ENCODE results near the gene MYO18A. TPM values are rescaled to one million over a fixed set of nuclear protein-coding genes. Genes with fewer than 3 reads are reported as not detected.

Gene MYO18A
- polyA plus RNA-seq, 1 donor (not counting 4 experiments of a cell fraction or from before 2014, with no cell fraction given), result 20.0 TPM

DNA sequence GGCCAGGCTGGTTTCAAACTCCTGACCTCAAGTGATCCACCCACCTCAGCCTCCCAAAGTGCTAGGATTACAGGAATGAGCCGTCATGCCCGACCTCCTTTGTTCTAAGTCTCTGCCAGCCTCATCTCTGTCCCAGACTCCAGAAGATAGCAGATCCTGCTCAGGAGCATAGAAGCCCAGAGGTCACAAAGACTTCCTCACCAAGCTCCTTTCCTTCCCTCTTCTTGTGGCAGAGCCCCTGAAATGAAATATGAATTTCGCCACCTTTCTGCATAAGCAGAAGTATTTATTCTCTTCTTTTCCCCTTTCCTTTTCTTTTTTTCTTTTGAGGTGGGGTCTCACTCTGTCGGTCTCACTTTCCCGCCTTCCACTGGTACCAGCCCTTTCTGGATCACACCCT lies 148.7 kb downstream of the MYO18A start:
- no peaks in the 10 kb centered on the region for H3K79me2 ChIP-seq (ENCODE audit: control insufficient read depth, insufficient read depth, low read length)
- dilution Hi-C loops (cut with MboI; ENCODE audit: extremely low pct_ligation_motif_present, low sequenced_read_pairs), result no loop called here

DNA sequence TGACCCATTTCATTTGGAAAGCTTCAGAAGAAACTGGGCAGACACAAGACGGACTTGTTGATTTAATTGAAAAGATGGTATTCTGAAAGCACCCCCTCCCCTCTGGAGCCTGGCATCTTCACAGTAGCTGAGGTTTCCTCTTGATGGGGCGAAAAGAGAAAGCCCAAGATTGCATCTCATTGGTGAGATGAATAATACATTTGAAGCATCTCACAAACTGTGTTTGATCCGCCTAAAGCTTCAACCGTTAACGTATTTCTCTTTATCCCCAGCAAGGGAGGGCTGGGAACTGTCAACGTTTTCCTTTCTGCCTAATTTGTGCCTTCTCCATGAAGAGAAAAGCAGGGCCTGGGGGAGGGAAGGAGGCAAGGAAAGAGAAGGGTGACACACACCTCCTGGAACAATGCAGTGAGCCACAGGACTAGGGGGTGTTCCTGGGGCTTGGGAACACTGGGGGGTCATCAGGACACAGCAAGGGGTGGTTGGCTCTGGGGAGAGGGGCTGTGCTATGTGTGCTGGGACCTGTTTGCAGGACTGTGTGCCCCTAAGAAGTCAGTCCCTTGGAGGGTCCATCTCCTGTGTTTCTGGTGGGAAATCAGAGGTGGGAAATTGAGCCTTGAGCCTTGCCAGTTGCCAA lies 155.8 kb downstream of the MYO18A start:
- no peaks in the 10 kb centered on the region for H3K9me3 ChIP-seq (ENCODE audit: control insufficient read depth, low read depth, low read length)
- no peak overlapping the region for H3K4me2 ChIP-seq (ENCODE audit: control insufficient read depth, extremely low read depth, insufficient read depth, low read depth, low read length)
- no peak overlapping the region for H3K27ac ChIP-seq (ENCODE audit: control insufficient read depth, insufficient read depth, low read length)
- H2AFZ ChIP-seq (ENCODE audit: control insufficient read depth, low read length), result no peak overlapping the region
- no peaks in the 10 kb centered on the region for H3K79me2 ChIP-seq (ENCODE audit: control insufficient read depth, insufficient read depth, low read length)
- no peaks in the 10 kb centered on the region for H4K20me1 ChIP-seq (ENCODE audit: control insufficient read depth, extremely low read depth, insufficient read depth, low read length)
- FAIRE-seq (no peak), DNase-seq (ENCODE audit: low read depth, low spot score) (no peak)
- no peaks in the 10 kb centered on the region for H3K9me1 ChIP-seq (ENCODE audit: control insufficient read depth, extremely low read depth, insufficient read depth, low read length)
- no peak overlapping the region for H3K4me3 ChIP-seq (ENCODE audit: control insufficient read depth in 2 of 3, extremely low read depth in 1 of 3, insufficient read depth in 2 of 3, low read depth in 1 of 3, low read length in 3 of 3)
- peaks cover 48% of the 10 kb centered on the region for H3K27me3 ChIP-seq (ENCODE audit: control insufficient read depth, extremely low read depth, insufficient read depth, low read length)
- no peak overlapping the region for H3K9ac ChIP-seq (ENCODE audit: control insufficient read depth, extremely low read depth, insufficient read depth, low read length)
- no peaks in the 10 kb centered on the region for H3K36me3 ChIP-seq (ENCODE audit: control insufficient read depth in 2 of 2, extremely low read depth in 1 of 2, insufficient read depth in 2 of 2, low read length in 2 of 2)
- TF ChIP-seq EZH2 (IDR thresholded peaks at IDR 0.05; ENCODE audit: low read length), result no peak
- TF ChIP-seq, protein P1, sequence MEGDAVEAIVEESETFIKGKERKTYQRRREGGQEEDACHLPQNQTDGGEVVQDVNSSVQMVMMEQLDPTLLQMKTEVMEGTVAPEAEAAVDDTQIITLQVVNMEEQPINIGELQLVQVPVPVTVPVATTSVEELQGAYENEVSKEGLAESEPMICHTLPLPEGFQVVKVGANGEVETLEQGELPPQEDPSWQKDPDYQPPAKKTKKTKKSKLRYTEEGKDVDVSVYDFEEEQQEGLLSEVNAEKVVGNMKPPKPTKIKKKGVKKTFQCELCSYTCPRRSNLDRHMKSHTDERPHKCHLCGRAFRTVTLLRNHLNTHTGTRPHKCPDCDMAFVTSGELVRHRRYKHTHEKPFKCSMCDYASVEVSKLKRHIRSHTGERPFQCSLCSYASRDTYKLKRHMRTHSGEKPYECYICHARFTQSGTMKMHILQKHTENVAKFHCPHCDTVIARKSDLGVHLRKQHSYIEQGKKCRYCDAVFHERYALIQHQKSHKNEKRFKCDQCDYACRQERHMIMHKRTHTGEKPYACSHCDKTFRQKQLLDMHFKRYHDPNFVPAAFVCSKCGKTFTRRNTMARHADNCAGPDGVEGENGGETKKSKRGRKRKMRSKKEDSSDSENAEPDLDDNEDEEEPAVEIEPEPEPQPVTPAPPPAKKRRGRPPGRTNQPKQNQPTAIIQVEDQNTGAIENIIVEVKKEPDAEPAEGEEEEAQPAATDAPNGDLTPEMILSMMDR (optimal IDR thresholded peaks at IDR 0.05 in 1 of 3, IDR thresholded peaks at IDR 0.05 in 1 of 3, conservative IDR thresholded peaks at IDR 0.05 in 1 of 3; ENCODE audit: extremely low read depth in 1 of 3, insufficient read depth in 2 of 3, low read length in 3 of 3), result no peak
- peaks cover 5% of the 10 kb centered on the region for H3K4me1 ChIP-seq (ENCODE audit: control insufficient read depth, extremely low read depth, insufficient read depth, low read length)
- dilution Hi-C loops (cut with MboI; ENCODE audit: extremely low pct_ligation_motif_present, low sequenced_read_pairs), result no loop called here

More for the DNA sequence above, 148.7 kb downstream of the MYO18A start:
- H3K9me1 ChIP-seq (ENCODE audit: control insufficient read depth, extremely low read depth, insufficient read depth, low read length), result no peaks in the 10 kb centered on the region
- H3K27me3 ChIP-seq (ENCODE audit: control insufficient read depth, extremely low read depth, insufficient read depth, low read length), result peaks cover 43% of the 10 kb centered on the region
- no peak overlapping the region for H3K9ac ChIP-seq (ENCODE audit: control insufficient read depth, extremely low read depth, insufficient read depth, low read length)
- FAIRE-seq (no peak), DNase-seq (ENCODE audit: low read depth, low spot score) (no peak)
- peaks cover 3% of the 10 kb centered on the region for H3K9me3 ChIP-seq (ENCODE audit: control insufficient read depth, low read depth, low read length)
- no peak overlapping the region for H3K4me3 ChIP-seq (ENCODE audit: control insufficient read depth in 2 of 3, extremely low read depth in 1 of 3, insufficient read depth in 2 of 3, low read depth in 1 of 3, low read length in 3 of 3)
- no peaks in the 10 kb centered on the region for H4K20me1 ChIP-seq (ENCODE audit: control insufficient read depth, extremely low read depth, insufficient read depth, low read length)
- H3K4me1 ChIP-seq (ENCODE audit: control insufficient read depth, extremely low read depth, insufficient read depth, low read length), result no peaks in the 10 kb centered on the region
- no peak overlapping the region for H3K4me2 ChIP-seq (ENCODE audit: control insufficient read depth, extremely low read depth, insufficient read depth, low read depth, low read length)
- H3K27ac ChIP-seq (ENCODE audit: control insufficient read depth, insufficient read depth, low read length), result no peak overlapping the region
- TF ChIP-seq EZH2 (IDR thresholded peaks at IDR 0.05; ENCODE audit: low read length), result no peak
- TF ChIP-seq, protein P1 (optimal IDR thresholded peaks at IDR 0.05 in 1 of 3, IDR thresholded peaks at IDR 0.05 in 1 of 3, conservative IDR thresholded peaks at IDR 0.05 in 1 of 3; ENCODE audit: extremely low read depth in 1 of 3, insufficient read depth in 2 of 3, low read length in 3 of 3), result no peak
- H2AFZ ChIP-seq (ENCODE audit: control insufficient read depth, low read length), result no peak overlapping the region
- no peaks in the 10 kb centered on the region for H3K36me3 ChIP-seq (ENCODE audit: control insufficient read depth in 2 of 2, extremely low read depth in 1 of 2, insufficient read depth in 2 of 2, low read length in 2 of 2)

Measured in keratinocyte (primary cell).